Cardiac fibroblast (primary cell): ENCODE data around the gene GNAO1.

Experiments used
- DNase-seq, 2 donors: peaks; one replicate each; pipeline versions ENCODE4 v3.0.0 to v3.0.0-alpha.2; 2010; ENCODE audit warnings: low read depth in 2 of 2
- H3K4me3 ChIP-seq, 2 donors: replicated peaks in 1 of 2; 1 replicate in 1 of 2; 2 replicates in 1 of 2; pipeline ENCODE4 v1.5.1; 2011; ENCODE audit warnings: low read depth in 2 of 2, low read length in 2 of 2, mild to moderate bottlenecking in 2 of 2, moderate library complexity in 1 of 2
- TF ChIP-seq, protein P1 (sequence below): IDR thresholded peaks from one replicate; pipeline ENCODE4 v1.5.1; 2011; ENCODE audit warnings: low read depth, mild to moderate bottlenecking, low read length, inconsistent platforms

Gene GNAO1

DNA sequence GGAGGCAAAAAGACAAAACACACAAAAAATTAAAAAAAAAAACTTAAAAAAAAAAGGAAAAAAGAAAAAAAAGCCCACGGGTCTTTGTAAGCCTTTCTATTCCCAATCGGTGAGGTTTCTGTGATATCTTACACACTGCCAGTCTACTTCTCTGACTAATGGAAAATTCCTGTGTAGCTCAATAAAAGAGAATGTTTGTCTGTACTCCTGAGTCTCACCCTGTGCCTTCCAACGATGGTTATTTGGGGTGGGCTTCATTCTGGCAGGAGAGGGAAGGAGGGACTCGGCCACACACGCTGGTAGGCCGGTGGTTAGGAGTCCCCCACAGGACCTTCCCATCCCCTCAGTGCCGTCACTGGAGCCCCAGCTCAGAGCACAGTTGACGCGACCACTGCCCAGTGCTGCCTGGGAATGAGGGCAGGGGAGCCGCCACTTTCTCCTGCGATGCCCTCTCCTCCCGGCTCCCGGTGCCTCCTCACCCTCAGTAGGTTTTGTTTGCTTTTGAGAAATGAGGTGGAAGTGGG lies 166.0 kb downstream of the GNAO1 start:
- peak; percentile 56 to 69 for DNase-seq
- H3K4me3 ChIP-seq = peak overlapping the region; percentile 31 to 36
- TF ChIP-seq, protein P1, sequence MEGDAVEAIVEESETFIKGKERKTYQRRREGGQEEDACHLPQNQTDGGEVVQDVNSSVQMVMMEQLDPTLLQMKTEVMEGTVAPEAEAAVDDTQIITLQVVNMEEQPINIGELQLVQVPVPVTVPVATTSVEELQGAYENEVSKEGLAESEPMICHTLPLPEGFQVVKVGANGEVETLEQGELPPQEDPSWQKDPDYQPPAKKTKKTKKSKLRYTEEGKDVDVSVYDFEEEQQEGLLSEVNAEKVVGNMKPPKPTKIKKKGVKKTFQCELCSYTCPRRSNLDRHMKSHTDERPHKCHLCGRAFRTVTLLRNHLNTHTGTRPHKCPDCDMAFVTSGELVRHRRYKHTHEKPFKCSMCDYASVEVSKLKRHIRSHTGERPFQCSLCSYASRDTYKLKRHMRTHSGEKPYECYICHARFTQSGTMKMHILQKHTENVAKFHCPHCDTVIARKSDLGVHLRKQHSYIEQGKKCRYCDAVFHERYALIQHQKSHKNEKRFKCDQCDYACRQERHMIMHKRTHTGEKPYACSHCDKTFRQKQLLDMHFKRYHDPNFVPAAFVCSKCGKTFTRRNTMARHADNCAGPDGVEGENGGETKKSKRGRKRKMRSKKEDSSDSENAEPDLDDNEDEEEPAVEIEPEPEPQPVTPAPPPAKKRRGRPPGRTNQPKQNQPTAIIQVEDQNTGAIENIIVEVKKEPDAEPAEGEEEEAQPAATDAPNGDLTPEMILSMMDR = no peak

DNA sequence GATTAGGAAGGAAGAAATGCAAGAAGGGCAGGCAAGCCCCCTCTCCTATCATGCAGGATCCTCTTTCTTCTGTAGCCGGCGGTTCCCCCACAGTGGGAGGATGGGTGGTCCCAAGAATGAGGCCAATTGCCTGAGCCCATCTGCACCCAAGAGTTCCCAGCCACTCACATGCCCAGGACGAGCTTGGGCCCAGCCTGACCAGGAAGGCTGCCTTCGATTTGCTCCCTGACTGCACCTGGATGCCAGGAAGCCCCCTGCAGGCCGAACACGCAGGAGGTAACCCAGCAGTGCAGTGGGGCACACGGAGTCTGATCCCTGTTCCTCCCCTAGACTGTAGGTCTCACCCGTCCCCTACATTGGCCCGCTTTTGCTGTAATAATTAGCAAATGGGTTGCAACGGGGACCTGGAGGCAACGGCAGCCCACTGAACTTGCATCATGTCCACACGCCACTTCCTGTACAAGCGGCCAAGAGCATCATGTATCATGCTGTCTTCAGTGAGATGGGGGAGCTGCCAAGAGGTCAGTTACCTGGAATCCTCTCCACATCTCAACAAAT lies 166.6 kb downstream of the GNAO1 start:
- TF ChIP-seq, protein P1 = no peak
- no peak for DNase-seq
- H3K4me3 ChIP-seq = no peak overlapping the region

DNA sequence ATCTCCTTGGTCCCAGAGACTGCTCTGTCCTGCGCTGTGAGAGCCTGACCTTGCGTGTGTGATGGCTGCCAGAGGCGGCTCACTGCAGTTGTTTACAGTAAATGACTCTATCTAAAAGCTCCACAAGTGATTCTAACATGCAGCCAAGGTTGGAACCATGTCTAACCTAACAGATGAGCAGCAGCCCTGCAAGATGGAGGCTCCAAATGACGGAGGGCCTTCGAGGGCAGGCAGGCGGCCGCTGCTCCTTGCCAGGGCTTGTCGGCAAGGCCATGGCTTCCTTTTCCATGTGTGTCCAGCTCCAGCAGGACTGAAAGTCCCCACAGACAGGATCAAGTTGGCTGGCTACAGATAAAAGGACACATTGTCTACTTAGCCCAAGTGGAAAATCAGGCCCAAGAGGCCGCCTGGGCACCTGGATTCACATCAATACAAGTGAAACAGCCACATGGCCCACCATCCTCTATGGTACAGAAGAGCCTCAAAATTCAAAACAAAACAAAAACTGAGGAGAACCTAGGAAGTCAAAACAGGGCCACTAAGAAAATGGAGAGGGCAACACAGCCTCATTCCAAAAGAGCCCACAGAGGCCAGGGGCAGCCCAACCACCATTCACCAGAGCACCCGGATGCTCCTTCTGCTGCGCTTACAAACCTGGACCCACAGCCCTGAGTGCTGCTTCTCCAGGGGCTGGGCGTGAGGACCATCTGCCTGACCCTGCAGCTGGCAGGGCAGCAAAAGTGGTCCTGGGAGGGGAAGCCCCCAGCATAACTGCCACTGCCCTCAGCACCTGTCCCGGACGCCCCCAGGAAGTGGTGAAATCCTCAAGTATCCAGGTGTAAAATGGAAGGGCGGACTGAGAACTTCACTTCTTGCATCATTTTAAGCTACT lies 169.1 kb downstream of the GNAO1 start:
- DNase-seq = no peak
- TF ChIP-seq, protein P1 = no peak
- H3K4me3 ChIP-seq = no peak overlapping the region

DNA sequence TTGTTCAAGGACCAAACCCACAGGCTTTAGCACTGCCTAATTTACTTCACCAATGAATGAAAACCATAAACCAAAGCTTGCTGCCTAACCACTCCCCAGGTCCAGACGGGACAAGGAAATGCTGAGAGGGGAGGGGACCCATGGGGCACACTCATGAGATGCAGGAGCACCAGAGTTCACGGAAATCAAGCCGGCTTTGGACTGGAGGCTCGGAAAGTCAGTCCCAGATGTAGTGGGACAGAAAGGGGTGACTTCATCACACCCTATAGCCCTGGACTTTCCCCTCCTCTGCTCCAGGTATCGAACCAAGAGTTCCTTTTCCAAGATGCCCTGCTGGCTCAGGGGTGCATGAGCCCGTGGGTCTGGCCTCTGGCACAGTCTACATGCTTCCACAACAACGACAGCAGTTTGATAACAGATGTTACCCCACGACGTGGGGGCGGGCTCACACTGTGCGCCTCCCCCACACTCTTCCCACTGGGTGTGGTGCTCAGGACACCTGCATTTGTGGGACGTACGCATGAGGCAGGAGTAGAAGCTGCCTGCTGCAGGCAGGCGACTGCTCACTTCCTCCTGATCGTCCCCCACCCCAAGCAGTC lies 170.9 kb downstream of the GNAO1 start:
- no peak overlapping the region for H3K4me3 ChIP-seq
- TF ChIP-seq, protein P1 = no peak
- no peak for DNase-seq

DNA sequence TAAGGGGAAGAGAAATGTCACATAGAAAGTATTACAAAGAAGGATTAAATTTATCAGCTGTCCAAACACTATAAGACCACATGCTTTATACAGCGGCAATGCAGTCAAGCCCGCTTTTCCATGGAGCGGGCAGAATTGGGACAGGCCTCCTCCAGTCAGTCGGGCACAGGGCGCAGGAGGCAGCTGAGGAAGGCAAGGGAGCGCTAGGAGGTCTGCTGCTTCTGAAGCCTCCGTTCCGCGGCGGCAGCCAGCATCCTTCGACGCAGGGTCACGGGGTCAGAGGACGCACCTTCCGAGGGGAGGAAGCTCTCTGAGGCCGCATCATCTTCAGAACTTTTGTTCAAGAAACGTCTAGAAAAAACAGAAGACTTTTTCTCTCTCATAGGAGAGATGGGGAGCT lies 171.4 kb downstream of the GNAO1 start:
- H3K4me3 ChIP-seq = no peak overlapping the region
- TF ChIP-seq, protein P1 = no peak
- no peak for DNase-seq

DNA sequence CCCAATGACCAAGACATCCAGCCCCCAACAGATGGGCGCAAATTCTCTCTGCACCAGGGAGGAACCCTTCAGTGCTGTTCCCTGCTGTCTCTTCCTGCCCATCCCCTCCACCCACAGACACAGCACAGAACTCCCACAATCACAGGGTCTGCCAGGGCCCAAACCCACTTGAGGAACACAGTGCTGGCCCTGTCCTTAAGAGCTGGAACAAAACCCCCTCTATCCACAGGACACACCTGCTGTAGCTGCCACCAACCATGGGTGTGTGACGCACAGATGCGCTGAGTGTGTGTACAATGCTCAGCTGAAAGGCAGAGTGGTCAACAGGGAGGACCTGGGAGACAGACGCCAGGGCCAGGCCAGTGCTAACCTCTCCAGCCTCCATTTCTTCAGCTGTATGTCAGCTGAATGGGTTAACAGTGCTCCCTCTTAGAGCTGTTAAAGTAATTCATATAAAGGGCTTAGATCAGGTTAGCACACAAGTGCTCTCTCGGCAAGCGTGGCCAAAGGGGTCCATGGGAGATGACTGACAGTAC lies 172.0 kb downstream of the GNAO1 start:
- DNase-seq = no peak

More for the DNA sequence above, 172.0 kb downstream of the GNAO1 start:
- TF ChIP-seq, protein P1 = no peak
- H3K4me3 ChIP-seq = no peak overlapping the region
